ENCODE data around the gene KCTD16. TPM values are rescaled to one million over a fixed set of nuclear protein-coding genes. Genes with fewer than 3 reads are reported as not detected.

Gene KCTD16
- total RNA-seq, 1 donor from 2014 or later, result 24.3 TPM

GRCh38 chr5:144367991-144368390 lies 197.3 kb downstream of the KCTD16 start:
- Mint-ChIP-seq H3K36me3 (ENCODE audit: insufficient read depth) (no peaks in the 10 kb centered on the region), H3K27me3 (no peaks in the 10 kb centered on the region), H3K9me3 (ENCODE audit: low read depth) (no peaks in the 10 kb centered on the region), H3K4me1 (ENCODE audit: low read depth) (peaks cover 37% of the 10 kb centered on the region), H3K27ac (peak overlapping the region; percentile 46), H3K4me3 (ENCODE audit: low read depth) (no peak overlapping the region)
- no peak for DNase-seq (ENCODE audit: low spot score, unreplicated experiment)
- no peak for TF ChIP-seq CTCF (IDR thresholded peaks at IDR 0.05; ENCODE audit: unreplicated experiment)

DNA sequence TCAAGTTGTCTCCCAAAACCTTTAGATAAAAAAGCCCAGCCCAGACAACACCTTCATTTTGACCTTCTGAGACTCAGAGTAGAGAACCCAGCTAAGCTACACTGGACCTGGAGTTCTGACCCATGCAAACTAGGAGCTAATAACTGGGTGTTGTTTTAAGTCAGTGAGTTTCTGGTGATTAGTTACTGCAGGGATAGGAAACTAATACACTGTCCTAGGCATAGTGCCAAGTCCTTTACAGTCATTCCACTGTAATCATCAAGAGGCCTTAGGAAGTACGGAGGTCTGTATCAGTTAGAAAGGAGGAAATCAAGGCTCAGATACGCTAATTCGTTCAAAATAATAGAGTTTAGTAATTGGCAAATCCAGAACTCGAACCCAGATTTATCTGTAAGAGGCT lies 197.9 kb downstream of the KCTD16 start:
- Mint-ChIP-seq H3K9me3 (ENCODE audit: low read depth) (no peaks in the 10 kb centered on the region), H3K27ac (no peak overlapping the region), H3K4me1 (ENCODE audit: low read depth) (peaks cover 37% of the 10 kb centered on the region), H3K27me3 (no peaks in the 10 kb centered on the region), H3K36me3 (ENCODE audit: insufficient read depth) (no peaks in the 10 kb centered on the region), H3K4me3 (ENCODE audit: low read depth) (no peak overlapping the region)
- TF ChIP-seq CTCF (IDR thresholded peaks at IDR 0.05; ENCODE audit: unreplicated experiment), result no peak
- no peak for DNase-seq (ENCODE audit: low spot score, unreplicated experiment)

DNA sequence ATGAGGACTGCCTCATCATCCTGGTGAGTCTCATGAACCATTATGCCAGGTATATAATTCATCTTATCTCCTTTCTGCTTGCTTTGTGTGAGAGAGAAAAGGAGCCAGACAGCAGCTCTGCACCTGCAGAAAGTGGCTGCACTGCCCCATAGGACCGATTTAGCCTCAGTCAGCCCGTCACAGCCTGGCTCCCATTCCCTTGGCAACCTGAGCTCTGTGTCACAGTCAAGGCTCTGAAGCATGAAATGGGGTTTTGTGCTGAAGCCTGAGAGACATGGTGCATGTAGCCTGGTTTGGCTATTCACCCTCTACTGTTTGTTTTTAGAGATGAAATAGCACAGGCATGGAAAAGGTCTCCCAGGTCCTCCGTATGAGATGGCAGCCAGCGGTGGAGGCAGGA lies 198.3 kb downstream of the KCTD16 start:
- H3K36me3 Mint-ChIP-seq (ENCODE audit: insufficient read depth), result no peaks in the 10 kb centered on the region
- H3K27ac Mint-ChIP-seq, result no peak overlapping the region
- H3K4me1 Mint-ChIP-seq (ENCODE audit: low read depth), result peaks cover 37% of the 10 kb centered on the region
- no peak for DNase-seq (ENCODE audit: low spot score, unreplicated experiment)
- H3K9me3 Mint-ChIP-seq (ENCODE audit: low read depth), result no peaks in the 10 kb centered on the region
- H3K4me3 Mint-ChIP-seq (ENCODE audit: low read depth), result no peak overlapping the region
- no peaks in the 10 kb centered on the region for H3K27me3 Mint-ChIP-seq
- no peak for TF ChIP-seq CTCF (IDR thresholded peaks at IDR 0.05; ENCODE audit: unreplicated experiment)

DNA sequence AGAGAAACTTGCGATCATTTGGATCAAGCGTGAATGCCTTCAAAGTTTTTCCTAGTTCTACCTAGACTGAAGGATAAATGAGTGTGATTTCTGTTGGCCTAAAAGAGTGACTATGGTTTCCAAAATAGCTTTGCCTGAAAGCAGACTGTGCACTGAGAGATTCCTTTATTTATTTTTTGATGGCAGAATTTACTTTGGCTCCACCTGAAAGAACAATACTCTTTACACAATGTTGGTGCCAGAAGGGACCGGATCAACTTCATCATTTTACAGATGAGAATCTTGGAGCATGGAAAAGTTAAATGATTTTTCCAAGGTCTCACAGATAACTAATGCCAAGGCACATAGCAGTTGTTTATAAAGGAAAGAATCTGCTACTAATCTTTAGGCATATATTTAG lies 199.6 kb downstream of the KCTD16 start:
- Mint-ChIP-seq H3K4me1 (ENCODE audit: low read depth) (peaks cover 34% of the 10 kb centered on the region), H3K4me3 (ENCODE audit: low read depth) (no peak overlapping the region), H3K27me3 (no peaks in the 10 kb centered on the region), H3K27ac (no peak overlapping the region), H3K9me3 (ENCODE audit: low read depth) (no peaks in the 10 kb centered on the region), H3K36me3 (ENCODE audit: insufficient read depth) (no peaks in the 10 kb centered on the region)
- no peak for DNase-seq (ENCODE audit: low spot score, unreplicated experiment)
- TF ChIP-seq CTCF (IDR thresholded peaks at IDR 0.05; ENCODE audit: unreplicated experiment), result no peak

DNA sequence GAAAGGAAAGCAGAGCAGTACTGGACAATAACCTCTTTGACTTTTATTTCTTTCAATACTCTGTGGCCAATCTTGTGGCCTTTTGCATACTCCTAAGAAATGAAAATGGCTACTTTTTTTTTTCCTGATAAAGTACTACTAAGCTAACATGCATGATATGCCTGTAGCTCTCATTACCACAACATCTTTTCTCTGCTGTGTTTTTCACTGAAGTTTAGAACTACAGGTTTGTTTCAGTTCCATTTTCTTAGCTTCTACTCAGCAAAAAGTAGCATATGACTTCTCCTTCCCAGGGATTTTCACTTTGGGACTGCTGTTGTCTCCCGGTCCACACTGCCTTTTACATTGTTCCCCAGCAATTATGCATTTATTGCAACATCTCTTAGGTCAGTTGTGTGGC lies 204.0 kb downstream of the KCTD16 start:
- no peak for DNase-seq (ENCODE audit: low spot score, unreplicated experiment)
- no peak overlapping the region for H3K4me3 Mint-ChIP-seq (ENCODE audit: low read depth)
- H3K9me3 Mint-ChIP-seq (ENCODE audit: low read depth), result no peaks in the 10 kb centered on the region
- no peaks in the 10 kb centered on the region for H3K27me3 Mint-ChIP-seq
- TF ChIP-seq CTCF (IDR thresholded peaks at IDR 0.05; ENCODE audit: unreplicated experiment), result no peak
- H3K36me3 Mint-ChIP-seq (ENCODE audit: insufficient read depth), result peaks cover 1% of the 10 kb centered on the region
- no peak overlapping the region for H3K27ac Mint-ChIP-seq
- H3K4me1 Mint-ChIP-seq (ENCODE audit: low read depth), result peaks cover 10% of the 10 kb centered on the region

All from progenitor cell of endocrine pancreas (in vitro differentiated cells).